HepG2 (cell line): Measurements from ENCODE around the gene ADGRG6.

Experiments
- HOXA3 ChIP-seq: sonication (generic); formaldehyde crosslinking; IDR thresholded peaks from 2 replicates; pipeline ENCODE4 v1.5.0; 2020; ENCODE audit warnings: missing genetic modification reagents
- JARID2 ChIP-seq: sonication (generic); formaldehyde crosslinking; IDR thresholded peaks from 2 replicates; pipeline ENCODE4 v1.8.1; 2023; ENCODE audit warnings: missing genetic modification reagents, inconsistent platforms; ENCODE audit not compliant: insufficient replicate concordance
- MAFG ChIP-seq: sonication (generic); formaldehyde crosslinking; IDR thresholded peaks from 2 replicates; pipeline ENCODE4 v1.5.1; 2020; ENCODE audit warnings: mild to moderate bottlenecking, missing genetic modification reagents
- TCF7 ChIP-seq: sonication (generic); IDR thresholded peaks from 2 replicates; pipeline ENCODE4 v1.6.1; 2016; ENCODE audit warnings: antibody characterized with exemption, low read depth
- ZNF160 ChIP-seq: sonication (generic); formaldehyde crosslinking; IDR thresholded peaks from 2 replicates; pipeline ENCODE4 v1.8.0; 2022; ENCODE audit warnings: mild to moderate bottlenecking, inconsistent platforms, missing genetic modification reagents
- ZNF263 ChIP-seq: sonication (generic); formaldehyde crosslinking; IDR thresholded peaks from 2 replicates; pipeline ENCODE4 v1.4.0; 2020; ENCODE audit warnings: missing genetic modification reagents
- TF ChIP-seq, protein P1 (sequence below): sonication (generic); formaldehyde crosslinking; IDR thresholded peaks from 2 replicates; pipeline ENCODE4 v1.5.0; 2020; ENCODE audit warnings: mild to moderate bottlenecking, missing genetic modification reagents, moderate library complexity

- TF ChIP-seq, protein P1, sequence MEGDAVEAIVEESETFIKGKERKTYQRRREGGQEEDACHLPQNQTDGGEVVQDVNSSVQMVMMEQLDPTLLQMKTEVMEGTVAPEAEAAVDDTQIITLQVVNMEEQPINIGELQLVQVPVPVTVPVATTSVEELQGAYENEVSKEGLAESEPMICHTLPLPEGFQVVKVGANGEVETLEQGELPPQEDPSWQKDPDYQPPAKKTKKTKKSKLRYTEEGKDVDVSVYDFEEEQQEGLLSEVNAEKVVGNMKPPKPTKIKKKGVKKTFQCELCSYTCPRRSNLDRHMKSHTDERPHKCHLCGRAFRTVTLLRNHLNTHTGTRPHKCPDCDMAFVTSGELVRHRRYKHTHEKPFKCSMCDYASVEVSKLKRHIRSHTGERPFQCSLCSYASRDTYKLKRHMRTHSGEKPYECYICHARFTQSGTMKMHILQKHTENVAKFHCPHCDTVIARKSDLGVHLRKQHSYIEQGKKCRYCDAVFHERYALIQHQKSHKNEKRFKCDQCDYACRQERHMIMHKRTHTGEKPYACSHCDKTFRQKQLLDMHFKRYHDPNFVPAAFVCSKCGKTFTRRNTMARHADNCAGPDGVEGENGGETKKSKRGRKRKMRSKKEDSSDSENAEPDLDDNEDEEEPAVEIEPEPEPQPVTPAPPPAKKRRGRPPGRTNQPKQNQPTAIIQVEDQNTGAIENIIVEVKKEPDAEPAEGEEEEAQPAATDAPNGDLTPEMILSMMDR (CRISPR knock-in tag), result no peak
- TF ChIP-seq JARID2 (no peak), HOXA3 (CRISPR knock-in tag) (no peak), ZNF263 (CRISPR knock-in tag) (no peak), ZNF160 (CRISPR knock-in tag) (no peak), MAFG (CRISPR knock-in tag) (no peak), TCF7 (peak; percentile 71)
Observed at GRCh38 chr6:142265476-142265875, 36.3 kb upstream of the ADGRG6 start.
